RWPE1 (cell line): ENCODE measurements around the gene BOC.

Experiments
- CTCF ChIA-PET: fragments of 350-600 bp; sonication (Branson Sonifier 250); formaldehyde crosslinking; extraction: SDS; loops from one replicate; lab custom pipeline; 2021; lab: Yijun Ruan, JAX
- POLR2A ChIA-PET: fragments of 400-600 bp; formaldehyde crosslinking; extraction: SDS; loops from one replicate; lab custom pipeline; 2020; ENCODE audit warnings: antibody characterized with exemption; ENCODE audit not compliant: low non-redundant PET; lab: Yijun Ruan, JAX
- DNase-seq: peaks from one replicate; pipeline ENCODE4 v3.0.0; 2012; ENCODE audit warnings: low spot score
- H3K27ac ChIP-seq: fragments of 450-650 bp; 2 replicates; pipeline ENCODE4 v1.5.1; 2017
- TF ChIP-seq, protein P1 (sequence below): fragments of 450-650 bp; conservative IDR thresholded peaks from 2 replicates; pipeline ENCODE4 v1.5.1; 2017; ENCODE audit warnings: low read depth, mild to moderate bottlenecking

The BOC gene

DNA sequence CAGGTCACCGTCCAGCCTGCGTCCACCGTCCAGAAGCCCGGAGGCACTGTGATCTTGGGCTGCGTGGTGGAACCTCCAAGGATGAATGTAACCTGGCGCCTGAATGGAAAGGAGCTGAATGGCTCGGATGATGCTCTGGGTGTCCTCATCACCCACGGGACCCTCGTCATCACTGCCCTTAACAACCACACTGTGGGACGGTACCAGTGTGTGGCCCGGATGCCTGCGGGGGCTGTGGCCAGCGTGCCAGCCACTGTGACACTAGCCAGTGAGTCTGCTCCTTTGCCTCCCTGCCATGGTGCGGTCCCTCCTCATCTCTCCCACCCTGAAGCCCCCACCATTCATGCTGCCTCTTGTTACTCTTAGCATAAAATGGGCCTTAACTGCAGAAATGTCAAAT is 39.2 kb downstream of the BOC start:
- TF ChIP-seq, protein P1, sequence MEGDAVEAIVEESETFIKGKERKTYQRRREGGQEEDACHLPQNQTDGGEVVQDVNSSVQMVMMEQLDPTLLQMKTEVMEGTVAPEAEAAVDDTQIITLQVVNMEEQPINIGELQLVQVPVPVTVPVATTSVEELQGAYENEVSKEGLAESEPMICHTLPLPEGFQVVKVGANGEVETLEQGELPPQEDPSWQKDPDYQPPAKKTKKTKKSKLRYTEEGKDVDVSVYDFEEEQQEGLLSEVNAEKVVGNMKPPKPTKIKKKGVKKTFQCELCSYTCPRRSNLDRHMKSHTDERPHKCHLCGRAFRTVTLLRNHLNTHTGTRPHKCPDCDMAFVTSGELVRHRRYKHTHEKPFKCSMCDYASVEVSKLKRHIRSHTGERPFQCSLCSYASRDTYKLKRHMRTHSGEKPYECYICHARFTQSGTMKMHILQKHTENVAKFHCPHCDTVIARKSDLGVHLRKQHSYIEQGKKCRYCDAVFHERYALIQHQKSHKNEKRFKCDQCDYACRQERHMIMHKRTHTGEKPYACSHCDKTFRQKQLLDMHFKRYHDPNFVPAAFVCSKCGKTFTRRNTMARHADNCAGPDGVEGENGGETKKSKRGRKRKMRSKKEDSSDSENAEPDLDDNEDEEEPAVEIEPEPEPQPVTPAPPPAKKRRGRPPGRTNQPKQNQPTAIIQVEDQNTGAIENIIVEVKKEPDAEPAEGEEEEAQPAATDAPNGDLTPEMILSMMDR: no peak
- CTCF ChIA-PET: no interaction called here
- no peak for DNase-seq
- POLR2A ChIA-PET: no interaction called here
- no peak overlapping the region for H3K27ac ChIP-seq

GRCh38 chr3:113251817-113252216 is 40.5 kb downstream of the BOC start:
- ChIA-PET POLR2A (no interaction called here), CTCF (interaction anchor here (0.5 kb wide), 1 partner anchor 177 kb away, joined by 3 read pairs; no protein-coding TSS in a partner anchor)
- TF ChIP-seq, protein P1: no peak

GRCh38 chr3:113252553-113252952 is 41.2 kb downstream of the BOC start:
- CTCF ChIA-PET: interaction anchor here (0.5 kb wide), 1 partner anchor 177 kb away, joined by 3 read pairs; no protein-coding TSS in a partner anchor
- TF ChIP-seq, protein P1: no peak

More at GRCh38 chr3:113251817-113252216, 40.5 kb downstream of the BOC start:
- no peak for DNase-seq
- no peak overlapping the region for H3K27ac ChIP-seq

GRCh38 chr3:113253702-113254101 is 42.3 kb downstream of the BOC start:
- TF ChIP-seq, protein P1: no peak
- ChIA-PET POLR2A (no interaction called here), CTCF (no interaction called here)
- no peak overlapping the region for H3K27ac ChIP-seq
- no peak for DNase-seq

More at GRCh38 chr3:113252553-113252952, 41.2 kb downstream of the BOC start:
- no peak overlapping the region for H3K27ac ChIP-seq
- POLR2A ChIA-PET: no interaction called here
- DNase-seq: no peak

DNA sequence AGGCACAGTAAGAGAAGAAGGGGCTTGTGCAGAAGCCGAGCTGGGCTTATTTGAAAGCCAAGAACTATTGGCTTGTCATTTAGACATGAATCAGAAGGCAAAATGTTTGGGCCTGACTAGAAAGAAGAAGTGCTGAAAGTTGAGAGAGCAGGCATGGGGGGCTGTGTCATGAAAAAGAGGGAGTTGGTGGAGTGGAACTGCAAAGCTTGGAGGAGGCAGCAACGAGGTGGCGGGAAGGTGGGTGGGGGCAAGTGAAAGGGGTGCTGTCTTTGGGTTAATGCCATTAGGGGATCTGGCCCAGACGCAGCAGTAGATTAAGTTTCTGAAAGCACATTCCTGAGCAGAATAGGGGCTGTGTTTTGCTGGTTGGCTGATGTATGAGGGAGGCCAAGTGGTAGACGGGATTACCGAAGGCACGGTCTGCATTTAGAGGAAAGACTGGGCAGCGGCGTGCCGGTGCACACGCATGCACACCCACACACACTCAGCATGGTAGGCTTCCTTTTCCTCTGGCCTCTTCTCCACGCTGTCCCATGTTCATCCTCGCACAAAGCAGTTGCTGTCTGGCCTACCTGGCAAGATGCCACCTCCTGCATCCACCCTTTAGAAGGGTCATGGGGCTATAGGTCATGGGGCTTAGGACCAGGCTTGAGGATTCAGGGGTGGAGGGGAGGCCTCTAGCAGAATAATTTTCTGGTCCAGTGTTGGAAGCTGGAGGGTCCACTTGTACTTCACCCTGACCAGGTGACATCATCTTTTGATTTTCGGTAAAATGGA is 43.0 kb downstream of the BOC start:
- no peak overlapping the region for H3K27ac ChIP-seq
- ChIA-PET POLR2A (no interaction called here), CTCF (no interaction called here)
- no peak for DNase-seq
- TF ChIP-seq, protein P1: no peak

DNA sequence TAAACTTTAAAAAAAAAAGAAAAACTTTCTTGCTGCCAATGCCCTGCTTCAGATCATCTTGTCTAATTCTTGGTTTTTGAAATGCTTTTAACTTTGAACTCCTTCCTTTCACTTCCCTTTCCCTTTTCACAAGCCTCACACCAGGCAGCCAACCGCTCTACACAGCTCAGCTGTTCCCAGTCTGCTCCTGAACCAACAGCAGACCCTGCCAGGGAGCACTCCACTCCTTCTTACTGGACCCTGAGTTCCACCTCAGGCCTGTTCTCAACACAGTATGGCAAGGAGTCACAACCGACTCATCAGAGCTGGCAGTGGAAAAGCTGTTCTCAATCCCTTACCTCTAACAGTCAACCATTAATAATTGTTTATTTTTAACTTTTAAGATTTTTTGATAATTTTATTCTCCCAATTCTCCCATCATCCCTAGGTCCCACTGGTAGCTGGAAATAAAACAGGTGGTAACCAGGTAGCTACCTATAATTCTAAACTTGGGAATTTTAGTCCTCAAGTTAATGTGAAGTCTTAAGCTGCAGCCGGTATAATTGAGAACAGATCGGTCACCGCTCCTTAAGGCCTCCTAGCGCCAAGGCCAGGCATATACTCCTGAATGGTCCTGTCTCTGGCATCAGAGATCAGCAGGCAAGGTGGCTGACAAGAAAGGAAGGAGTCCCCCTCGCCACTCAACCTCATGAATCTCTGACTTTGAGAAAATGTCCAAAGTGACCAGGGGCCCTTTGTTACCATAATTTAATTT is 43.9 kb downstream of the BOC start:
- TF ChIP-seq, protein P1: no peak
- CTCF ChIA-PET: no interaction called here
- H3K27ac ChIP-seq: no peak overlapping the region
- POLR2A ChIA-PET: no interaction called here
- DNase-seq: no peak
